Measurements from ENCODE around the gene EIF3A.

The EIF3A gene

DNA sequence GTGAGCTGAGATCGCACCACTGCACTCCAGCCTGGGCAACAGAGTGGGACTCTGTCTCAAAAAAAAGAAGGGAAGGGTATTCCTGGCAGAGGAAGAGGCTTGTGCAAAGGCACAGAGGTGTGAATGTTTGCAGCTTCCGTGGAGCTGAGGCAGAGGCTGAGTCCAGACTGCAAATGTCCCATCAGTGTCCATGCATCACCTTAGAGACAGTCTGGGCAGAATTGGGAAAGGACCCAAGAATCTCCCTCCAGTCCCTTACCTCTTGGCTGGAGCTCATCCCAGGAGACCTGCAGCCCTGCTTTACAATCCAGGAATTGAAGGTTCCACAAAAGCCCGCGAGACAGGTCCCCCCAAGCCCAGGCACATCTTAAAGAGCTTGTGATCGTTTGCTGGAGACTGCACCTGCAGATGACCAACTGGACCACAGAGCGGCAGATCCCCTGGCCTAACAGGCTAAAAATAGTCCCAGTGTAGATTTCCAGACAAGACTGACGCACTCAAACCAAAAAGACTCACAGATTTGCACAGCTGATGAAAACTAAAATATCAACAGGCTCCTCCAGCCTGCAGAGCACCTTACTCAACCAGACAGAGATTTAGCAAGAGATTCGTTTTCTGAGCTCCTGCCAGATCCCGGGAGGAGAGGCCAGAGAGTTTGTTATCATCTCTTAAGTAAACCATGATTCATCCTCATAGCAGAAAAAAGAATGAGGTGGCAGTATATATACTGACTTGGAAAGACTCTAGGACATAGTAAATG, 74.0 kb downstream of the EIF3A start:
- no peak for DNase-seq (ENCODE audit: low read depth)

GRCh38 chr10:119005362-119006043, 75.1 kb downstream of the EIF3A start:
- no peak for DNase-seq (ENCODE audit: low read depth)

DNA sequence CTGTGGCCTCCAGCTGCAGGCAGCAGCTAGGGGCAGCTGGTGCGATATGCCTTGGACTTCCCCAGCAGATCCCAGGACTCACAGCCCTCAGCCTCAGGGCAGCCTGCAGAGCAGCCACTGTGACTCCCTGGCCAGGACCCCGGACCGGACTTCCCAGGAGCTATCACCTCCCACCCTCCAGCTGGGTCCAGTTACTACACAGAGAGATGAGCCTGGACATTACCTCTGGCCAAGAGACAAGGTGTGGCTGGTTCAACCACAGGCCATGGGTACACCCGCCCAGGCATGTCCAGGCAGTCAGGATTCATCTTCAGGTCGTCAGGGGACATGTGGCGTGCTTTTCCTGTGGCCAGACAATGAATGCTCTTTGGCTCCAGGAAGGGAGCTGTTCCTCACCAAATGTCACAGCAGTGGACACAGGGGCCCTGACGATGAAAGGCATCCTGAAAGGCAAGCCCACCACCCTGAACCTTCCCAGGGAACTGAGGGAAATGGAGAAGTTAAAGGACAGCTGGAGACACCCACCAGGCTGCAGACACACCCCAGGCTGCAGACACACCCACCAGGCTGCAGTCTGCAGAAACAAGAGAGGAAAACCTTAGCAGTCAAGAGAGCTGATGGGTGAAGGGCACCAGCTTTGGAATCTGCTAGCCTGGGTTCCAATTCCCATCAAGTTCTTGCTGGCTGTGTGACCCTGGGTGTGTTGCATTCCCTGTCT, 76.9 kb downstream of the EIF3A start:
- no peak for DNase-seq (ENCODE audit: low read depth)

- no peak for DNase-seq (ENCODE audit: low read depth)
These were observed 78.7 kb downstream of the EIF3A start for GRCh38 chr10:119001717-119002500.

DNA sequence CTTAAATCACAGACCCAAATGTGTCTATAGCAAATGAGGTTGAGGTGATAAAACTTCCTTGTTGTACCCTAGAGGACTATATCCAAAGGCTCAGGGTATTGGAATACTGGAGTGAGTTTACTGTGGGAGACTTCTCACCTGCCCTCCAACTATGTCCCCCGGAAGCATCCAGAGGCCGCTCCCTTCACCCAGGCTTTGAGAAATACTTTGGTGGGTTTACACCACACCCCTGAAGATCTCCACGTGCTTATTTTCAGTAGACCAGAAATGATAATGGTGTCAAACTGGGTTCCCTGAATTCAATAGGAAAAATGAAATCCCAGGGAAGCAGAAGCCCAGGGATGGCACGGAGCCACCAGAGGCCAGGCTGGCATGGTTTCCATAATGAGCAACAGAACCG, 82.4 kb downstream of the EIF3A start:
- DNase-seq (ENCODE audit: low read depth): no peak

- DNase-seq (ENCODE audit: low read depth): no peak
These were observed 83.2 kb downstream of the EIF3A start for GRCh38 chr10:118997379-118997778.

- DNase-seq (ENCODE audit: low read depth): no peak
These were observed 84.9 kb downstream of the EIF3A start for GRCh38 chr10:118995739-118996138.

GRCh38 chr10:118994321-118994720, 86.3 kb downstream of the EIF3A start:
- no peak for DNase-seq (ENCODE audit: low read depth)

GRCh38 chr10:118993214-118993613, 87.4 kb downstream of the EIF3A start:
- DNase-seq (ENCODE audit: low read depth): no peak

DNA sequence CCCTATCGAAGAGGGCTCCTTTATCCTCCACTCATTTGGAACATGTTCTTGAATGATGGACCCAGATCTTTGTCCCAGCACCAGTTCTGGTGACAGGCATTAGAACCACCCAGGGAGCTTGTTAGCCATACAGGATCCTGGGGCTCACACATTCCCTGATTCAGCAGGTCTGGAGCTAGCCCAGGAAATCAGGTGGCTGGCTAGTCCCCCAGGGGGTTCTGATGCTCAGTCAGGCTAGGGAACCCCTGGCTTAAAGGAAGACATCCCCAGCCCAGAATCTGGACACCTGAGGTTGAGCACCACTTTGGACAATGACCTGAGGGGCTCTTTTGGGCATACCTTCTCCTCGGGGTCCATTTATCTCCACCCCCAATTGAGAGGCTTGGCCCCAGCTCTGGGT, 88.1 kb downstream of the EIF3A start:
- DNase-seq (ENCODE audit: low read depth): no peak

GRCh38 chr10:118990326-118990725, 90.3 kb downstream of the EIF3A start:
- no peak for DNase-seq (ENCODE audit: low read depth)

GRCh38 chr10:118986815-118987790, 93.5 kb downstream of the EIF3A start:
- DNase-seq (ENCODE audit: low read depth): no peak

GRCh38 chr10:118985576-118985975, 95.0 kb downstream of the EIF3A start:
- DNase-seq (ENCODE audit: low read depth): no peak
